Endometrium (tissue), 2 donors: ENCODE results near the gene SMIM13.
"Not testable (repeated sequence)": the region's sequence is repeated elsewhere in the genome, so short reads cannot be mapped to it uniquely, and the experiment has no call there.

Source experiments
- FAIRE-seq: peaks from 2 replicates; lab custom pipeline; 2012; peaks lifted over from hg19 to GRCh38; lab: Jason Lieb, UNC
- donor health status: control.
- donor health status: control.

Gene SMIM13

GRCh38 chr6:11083956-11084355 lies 9.7 kb upstream of the SMIM13 start:
- no peak for FAIRE-seq

- FAIRE-seq = no peak
Measured at GRCh38 chr6:11085758-11086435, 7.7 kb upstream of the SMIM13 start.

- not testable (repeated sequence) for FAIRE-seq
Measured at GRCh38 chr6:11087141-11087812, 6.4 kb upstream of the SMIM13 start.

DNA sequence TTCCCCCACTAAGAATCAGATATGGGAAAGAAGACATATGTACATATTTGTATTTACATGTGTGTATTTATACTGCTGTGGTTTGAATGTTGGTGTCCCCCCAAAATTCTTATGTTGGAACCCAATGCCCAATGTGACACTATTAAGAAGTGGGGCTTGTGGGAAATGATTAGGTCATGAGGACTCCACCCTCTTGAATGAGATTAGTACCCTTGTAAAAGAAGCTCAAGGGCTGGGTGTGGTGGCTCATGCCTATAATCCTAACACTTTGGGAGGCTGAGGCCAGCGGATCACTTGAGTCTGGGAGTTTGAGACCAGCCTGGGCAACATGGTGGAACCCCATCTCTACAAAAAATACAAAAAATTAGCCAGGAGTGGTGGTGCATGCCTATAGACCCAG lies 3.9 kb upstream of the SMIM13 start:
- FAIRE-seq = no peak

- FAIRE-seq = not testable (repeated sequence)
Measured at GRCh38 chr6:11091141-11091540, 2.5 kb upstream of the SMIM13 start.

GRCh38 chr6:11092668-11093375 lies 812 bp upstream of the SMIM13 start:
- no peak for FAIRE-seq

- no peak for FAIRE-seq
Measured at GRCh38 chr6:11093376-11093625, 333 bp upstream of the SMIM13 start.

DNA sequence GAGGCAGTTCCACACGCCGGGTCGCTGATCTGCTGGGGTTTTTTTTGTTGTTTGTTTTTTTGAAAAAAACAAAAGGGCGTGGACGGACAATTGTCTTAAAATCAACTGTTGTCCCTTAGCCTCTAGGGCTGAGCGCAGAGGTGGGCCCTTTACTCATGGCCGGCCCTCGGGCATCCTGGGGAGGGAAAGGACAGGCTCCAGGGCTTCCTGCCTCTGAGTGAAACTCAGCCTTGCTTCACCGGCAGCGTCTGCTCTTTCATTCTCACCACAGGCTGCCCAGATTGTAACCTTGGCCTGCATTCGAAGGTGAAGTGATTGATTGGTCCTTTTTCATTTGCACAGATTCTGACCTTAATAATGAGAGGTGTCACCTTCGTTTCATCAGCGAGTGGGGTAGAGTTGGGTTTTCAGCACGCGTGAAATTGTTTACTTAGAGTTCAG lies 797 bp downstream of the SMIM13 start:
- FAIRE-seq = no peak

DNA sequence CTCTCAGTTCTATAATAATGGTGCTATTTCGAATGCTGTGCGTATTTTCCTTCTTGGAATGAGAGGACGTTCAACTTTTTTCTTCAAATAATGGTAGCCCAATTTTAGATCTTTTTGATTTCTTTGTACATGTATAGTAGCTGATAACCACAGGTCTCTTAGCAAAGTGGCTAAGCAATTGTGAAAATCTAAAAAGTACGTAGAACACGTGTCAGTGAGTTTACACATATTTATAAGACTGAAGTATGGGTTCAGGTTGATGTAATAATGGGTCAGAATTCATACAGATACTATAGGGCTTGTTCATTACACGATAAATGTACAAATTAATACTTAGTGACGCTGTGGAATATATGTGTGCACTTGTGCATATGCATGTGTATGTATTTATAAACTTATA lies 1.3 kb downstream of the SMIM13 start:
- FAIRE-seq = no peak

DNA sequence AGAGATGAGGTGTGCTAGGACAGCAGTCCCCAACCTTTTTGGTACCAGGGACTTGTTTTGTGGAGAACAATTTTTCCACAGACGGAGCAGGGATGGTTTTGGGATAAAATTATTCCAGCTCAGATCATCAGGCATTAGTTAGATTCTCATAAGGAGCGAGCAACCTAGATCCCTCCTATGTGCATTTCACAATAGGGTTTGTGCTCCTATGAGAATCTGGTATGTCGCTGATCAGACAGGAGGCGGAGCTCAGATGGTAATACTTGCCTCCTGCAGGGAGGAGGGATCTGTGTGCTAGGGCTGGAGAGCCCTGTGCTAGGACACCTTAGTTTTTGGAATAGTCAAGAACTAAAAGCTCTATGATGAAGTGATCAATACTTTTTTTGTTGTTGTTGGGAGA lies 2.5 kb downstream of the SMIM13 start:
- FAIRE-seq = no peak

DNA sequence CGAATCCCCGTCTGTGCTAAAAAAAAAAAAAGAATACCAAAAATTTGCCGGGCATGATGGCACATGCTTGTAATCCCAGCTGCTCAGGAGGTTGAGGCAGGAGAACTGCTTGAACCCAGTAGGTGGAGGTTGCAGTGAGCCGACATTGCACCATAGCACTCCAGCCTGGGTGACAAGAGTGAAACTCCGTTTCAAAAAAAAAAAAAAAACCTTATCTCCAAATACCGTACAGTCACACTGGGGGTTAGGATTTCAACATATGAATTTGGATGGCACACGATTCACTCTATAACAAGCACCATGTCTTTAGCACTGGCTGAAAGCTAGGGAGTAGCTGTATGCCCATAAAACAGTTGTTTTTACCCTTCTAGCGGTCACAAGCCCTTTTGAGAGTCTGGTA lies 3.8 kb downstream of the SMIM13 start:
- no peak for FAIRE-seq

GRCh38 chr6:11098004-11098403 lies 4.4 kb downstream of the SMIM13 start:
- no peak for FAIRE-seq

DNA sequence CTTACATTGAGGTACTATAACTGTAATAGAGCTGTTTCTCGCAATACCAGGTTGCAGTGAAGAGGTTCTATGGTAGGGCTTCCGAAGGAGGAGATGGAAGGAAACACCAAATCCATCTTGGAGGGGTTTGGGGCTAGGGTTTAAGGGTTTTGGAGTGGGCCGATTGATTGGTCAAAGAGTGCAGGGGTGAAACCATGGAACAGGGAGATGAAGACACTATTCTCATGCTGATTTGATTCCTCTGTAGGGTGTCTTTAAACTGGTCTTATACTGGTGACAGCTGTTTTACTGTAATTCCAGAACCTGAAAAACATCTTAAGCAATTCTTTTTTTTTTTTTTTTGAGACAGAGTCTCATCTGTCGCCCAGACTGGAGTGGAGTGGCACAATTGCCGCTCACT lies 7.8 kb downstream of the SMIM13 start:
- no peak for FAIRE-seq

GRCh38 chr6:11103065-11103464 lies 9.4 kb downstream of the SMIM13 start:
- no peak for FAIRE-seq

GRCh38 chr6:11108726-11109125 lies 15.1 kb downstream of the SMIM13 start:
- no peak for FAIRE-seq

- no peak for FAIRE-seq
Measured at GRCh38 chr6:11110921-11111768, 17.5 kb downstream of the SMIM13 start, which contains the start of gene ERVFRD-1. Gene ERVFRD-1 (minus strand): TSS chr6:11111725. CDS start chr6:11105310, 6,415 bp downstream.

DNA sequence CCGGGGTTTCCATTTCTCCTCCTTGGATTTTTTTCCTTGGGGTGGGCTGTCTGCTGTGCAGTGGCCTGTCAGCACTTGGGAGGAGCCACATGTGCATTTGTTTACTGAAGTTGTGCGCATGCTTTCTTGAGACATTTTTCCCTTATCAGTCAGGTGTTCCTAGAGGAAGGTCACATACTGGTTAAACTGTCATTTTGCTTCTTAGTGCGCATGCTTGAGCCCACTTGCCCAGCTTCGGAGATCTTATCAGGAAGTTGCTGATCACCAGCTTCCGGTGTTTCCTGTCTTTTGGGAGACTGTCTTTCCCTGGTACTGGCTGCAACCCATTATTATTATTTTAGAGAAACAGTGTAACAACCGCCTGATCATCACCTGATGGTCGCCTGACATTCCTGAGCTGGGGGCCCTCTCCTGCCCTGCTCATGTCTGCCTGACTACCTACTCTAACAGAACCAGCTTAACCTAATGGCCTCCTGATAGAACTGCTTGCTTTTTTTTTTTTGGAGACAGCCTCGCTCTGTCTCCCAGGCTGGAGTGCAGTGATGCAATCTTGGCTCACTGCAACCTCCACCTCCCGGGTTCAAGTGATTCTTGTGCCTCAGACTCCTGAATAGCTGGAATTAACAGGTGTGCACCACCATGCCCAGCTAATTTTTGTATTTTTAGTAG lies 18.3 kb downstream of the SMIM13 start:
- FAIRE-seq = no peak

DNA sequence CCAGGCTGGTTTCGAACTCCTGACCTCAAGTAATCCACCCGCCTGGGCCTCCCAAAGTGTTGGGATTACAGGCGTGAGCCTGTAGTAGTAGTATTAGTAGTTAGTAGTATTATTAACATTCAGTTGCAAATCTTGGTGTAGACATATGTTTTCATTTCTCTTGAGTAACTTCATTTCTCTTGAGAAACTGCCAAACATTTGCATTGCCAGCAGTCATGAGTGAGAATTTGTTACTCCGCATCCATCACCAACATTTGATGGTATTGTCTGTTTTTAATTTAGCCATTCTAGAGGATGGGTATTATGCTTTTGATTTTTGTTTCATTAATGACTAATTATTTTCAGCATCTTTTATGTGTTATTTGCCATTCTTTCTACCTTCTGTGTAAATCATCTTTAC lies 19.4 kb downstream of the SMIM13 start:
- FAIRE-seq = peak; percentile 55

- FAIRE-seq = not testable (repeated sequence)
Measured at GRCh38 chr6:11115808-11116536, 22.3 kb downstream of the SMIM13 start.

GRCh38 chr6:11120271-11121005 lies 26.8 kb downstream of the SMIM13 start:
- no peak for FAIRE-seq

- no peak for FAIRE-seq
Measured at GRCh38 chr6:11121851-11122250, 28.2 kb downstream of the SMIM13 start.
